Measurements from ENCODE around the gene PTPRD.

Gene PTPRD

DNA sequence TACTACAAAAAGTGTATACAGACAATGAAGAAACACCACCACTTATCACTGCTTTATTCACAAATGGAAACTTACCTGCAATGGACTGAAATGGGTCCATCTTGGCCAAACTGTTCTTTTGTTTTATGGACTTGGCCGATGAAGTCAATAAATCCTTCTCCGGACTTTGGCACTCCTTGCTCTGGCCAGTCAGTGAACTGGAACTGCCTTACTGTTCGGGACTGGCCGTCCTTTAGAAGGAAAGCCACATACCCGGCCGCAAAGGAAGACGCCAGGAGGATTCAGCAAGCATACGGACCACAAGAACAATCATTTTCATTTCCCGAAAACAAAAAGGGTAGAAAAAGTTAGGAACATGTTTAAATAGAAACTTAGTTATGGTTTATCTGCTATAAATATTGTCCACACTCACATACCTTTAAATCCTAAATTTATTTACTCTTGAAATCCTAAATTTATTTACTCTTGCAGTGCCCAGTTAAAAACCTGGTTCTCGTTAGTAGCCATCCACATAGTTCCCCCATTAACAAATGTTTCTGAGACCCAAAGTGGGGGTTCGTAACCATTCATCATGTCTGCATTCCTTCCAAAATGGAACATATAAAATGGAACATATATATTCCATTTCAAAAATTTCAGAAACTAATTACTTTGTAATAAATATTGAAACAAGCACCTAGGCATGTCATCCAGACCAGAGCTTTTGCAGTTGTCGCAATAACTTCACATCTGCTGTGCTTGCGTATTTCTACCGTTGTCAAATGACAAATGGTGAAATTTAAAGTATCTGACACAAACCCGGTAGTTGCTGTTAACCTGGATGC, 2281.1 kb downstream of the PTPRD start:
- Histone ChIP-seq H3K9me3 (ENCODE audit: control insufficient read depth in 2 of 2, low read length in 2 of 2) (no peaks in the 10 kb centered on the region), H3K27ac (ENCODE audit: low read length) (no peak overlapping the region), H3K36me3 (ENCODE audit: control insufficient read depth in 2 of 2, insufficient read depth in 2 of 2, low read length in 2 of 2) (no peaks in the 10 kb centered on the region), H3K4me1 (ENCODE audit: control insufficient read depth, insufficient read depth, low read length) (no peaks in the 10 kb centered on the region), H3K4me3 (ENCODE audit: low read length in 2 of 2) (no peak overlapping the region), H3K9ac (ENCODE audit: low read length in 2 of 2) (no peak overlapping the region), H3K27me3 (ENCODE audit: control insufficient read depth in 1 of 2, insufficient read depth in 2 of 2, low read length in 2 of 2) (no peaks in the 10 kb centered on the region)

GRCh38 chr9:8329561-8330283, 2283.1 kb downstream of the PTPRD start:
- Histone ChIP-seq H3K27ac (ENCODE audit: low read length) (no peak overlapping the region), H3K9me3 (ENCODE audit: control insufficient read depth in 2 of 2, low read length in 2 of 2) (no peaks in the 10 kb centered on the region), H3K4me1 (ENCODE audit: control insufficient read depth, insufficient read depth, low read length) (no peaks in the 10 kb centered on the region), H3K36me3 (ENCODE audit: control insufficient read depth in 2 of 2, insufficient read depth in 2 of 2, low read length in 2 of 2) (no peaks in the 10 kb centered on the region), H3K4me3 (ENCODE audit: low read length in 2 of 2) (no peak overlapping the region), H3K9ac (ENCODE audit: low read length in 2 of 2) (no peak overlapping the region), H3K27me3 (ENCODE audit: control insufficient read depth in 1 of 2, insufficient read depth in 2 of 2, low read length in 2 of 2) (no peaks in the 10 kb centered on the region)

DNA sequence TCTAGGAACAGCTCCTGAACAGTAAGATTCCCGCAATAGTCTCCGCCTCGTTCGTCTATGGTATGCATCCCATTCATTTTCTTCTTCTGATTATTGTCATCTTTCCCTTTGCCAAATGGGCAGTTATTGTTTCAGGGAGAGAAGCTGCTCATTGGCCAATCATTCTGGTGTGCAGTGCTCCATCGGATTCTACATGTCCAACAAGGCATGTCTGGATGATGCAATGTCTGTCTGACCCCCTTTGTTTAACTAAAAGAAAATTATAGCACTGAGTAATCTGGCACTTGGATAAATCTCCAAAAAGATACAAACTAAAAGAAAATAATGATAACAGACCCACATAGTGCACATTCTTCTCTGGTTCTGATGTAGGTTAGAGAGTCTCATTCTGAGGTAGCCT, 2297.6 kb downstream of the PTPRD start:
- Histone ChIP-seq H3K27me3 (ENCODE audit: control insufficient read depth in 1 of 2, insufficient read depth in 2 of 2, low read length in 2 of 2) (no peaks in the 10 kb centered on the region), H3K27ac (ENCODE audit: low read length) (no peak overlapping the region)

GRCh38 chr9:8309258-8309657, 2303.5 kb downstream of the PTPRD start:
- Histone ChIP-seq H3K9me3 (ENCODE audit: control insufficient read depth in 2 of 2, low read length in 2 of 2) (peaks cover 0 to 4% of the 10 kb centered on the region in 2 donors), H3K27ac (ENCODE audit: low read length) (no peak overlapping the region), H3K4me3 (ENCODE audit: low read length in 2 of 2) (no peak overlapping the region), H3K36me3 (ENCODE audit: control insufficient read depth in 2 of 2, insufficient read depth in 2 of 2, low read length in 2 of 2) (no peaks in the 10 kb centered on the region), H3K9ac (ENCODE audit: low read length in 2 of 2) (no peak overlapping the region), H3K27me3 (ENCODE audit: control insufficient read depth in 1 of 2, insufficient read depth in 2 of 2, low read length in 2 of 2) (no peaks in the 10 kb centered on the region), H3K4me1 (ENCODE audit: control insufficient read depth, insufficient read depth, low read length) (no peaks in the 10 kb centered on the region)

More for the DNA sequence above, 2297.6 kb downstream of the PTPRD start:
- no peaks in the 10 kb centered on the region for H3K9me3 ChIP-seq (ENCODE audit: control insufficient read depth in 2 of 2, low read length in 2 of 2)
- H3K36me3 ChIP-seq (ENCODE audit: control insufficient read depth in 2 of 2, insufficient read depth in 2 of 2, low read length in 2 of 2): no peaks in the 10 kb centered on the region
- no peak overlapping the region for H3K4me3 ChIP-seq (ENCODE audit: low read length in 2 of 2)
- H3K4me1 ChIP-seq (ENCODE audit: control insufficient read depth, insufficient read depth, low read length): no peaks in the 10 kb centered on the region
- H3K9ac ChIP-seq (ENCODE audit: low read length in 2 of 2): no peak overlapping the region

- no peaks in the 10 kb centered on the region for H3K36me3 ChIP-seq (ENCODE audit: control insufficient read depth in 2 of 2, insufficient read depth in 2 of 2, low read length in 2 of 2)
- no peaks in the 10 kb centered on the region for H3K4me1 ChIP-seq (ENCODE audit: control insufficient read depth, insufficient read depth, low read length)
- H3K27me3 ChIP-seq (ENCODE audit: control insufficient read depth in 1 of 2, insufficient read depth in 2 of 2, low read length in 2 of 2): no peaks in the 10 kb centered on the region
- peaks cover 0 to 4% of the 10 kb centered on the region in 2 donors for H3K9me3 ChIP-seq (ENCODE audit: control insufficient read depth in 2 of 2, low read length in 2 of 2)
- no peak overlapping the region for H3K9ac ChIP-seq (ENCODE audit: low read length in 2 of 2)
- no peak overlapping the region for H3K27ac ChIP-seq (ENCODE audit: low read length)
- H3K4me3 ChIP-seq (ENCODE audit: low read length in 2 of 2): no peak overlapping the region
Measured at GRCh38 chr9:8304720-8305119, 2308.1 kb downstream of the PTPRD start.

GRCh38 chr9:8301296-8301695, 2311.5 kb downstream of the PTPRD start:
- no peak overlapping the region for H3K9ac ChIP-seq (ENCODE audit: low read length in 2 of 2)

DNA sequence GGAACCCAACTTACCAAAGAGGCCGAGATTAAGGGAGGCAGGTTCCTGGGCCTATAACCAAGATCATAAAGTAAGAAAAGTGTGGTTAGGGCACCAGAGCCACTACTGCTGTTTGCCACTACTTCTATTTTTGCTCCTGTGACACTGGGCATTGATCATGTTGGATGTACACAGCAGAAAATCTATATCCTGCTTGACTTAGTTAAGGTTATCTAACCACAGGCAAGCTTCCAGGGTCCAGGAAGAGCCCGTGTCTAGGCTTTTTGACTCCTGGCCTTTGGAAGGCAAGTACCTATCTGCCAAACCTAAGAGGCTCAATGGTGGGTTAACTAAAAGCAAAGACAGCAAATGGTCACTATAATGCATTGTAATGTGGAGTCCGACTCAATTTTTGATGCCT, 2315.8 kb downstream of the PTPRD start:
- Histone ChIP-seq H3K36me3 (ENCODE audit: control insufficient read depth in 2 of 2, insufficient read depth in 2 of 2, low read length in 2 of 2) (no peaks in the 10 kb centered on the region), H3K9me3 (ENCODE audit: control insufficient read depth in 2 of 2, low read length in 2 of 2) (no peaks in the 10 kb centered on the region), H3K4me3 (ENCODE audit: low read length in 2 of 2) (no peak overlapping the region), H3K9ac (ENCODE audit: low read length in 2 of 2) (no peak overlapping the region), H3K4me1 (ENCODE audit: control insufficient read depth, insufficient read depth, low read length) (no peaks in the 10 kb centered on the region), H3K27ac (ENCODE audit: low read length) (no peak overlapping the region), H3K27me3 (ENCODE audit: control insufficient read depth in 1 of 2, insufficient read depth in 2 of 2, low read length in 2 of 2) (no peaks in the 10 kb centered on the region)

More at GRCh38 chr9:8301296-8301695, 2311.5 kb downstream of the PTPRD start:
- no peaks in the 10 kb centered on the region for H3K9me3 ChIP-seq (ENCODE audit: control insufficient read depth in 2 of 2, low read length in 2 of 2)
- H3K27ac ChIP-seq (ENCODE audit: low read length): no peak overlapping the region
- H3K36me3 ChIP-seq (ENCODE audit: control insufficient read depth in 2 of 2, insufficient read depth in 2 of 2, low read length in 2 of 2): no peaks in the 10 kb centered on the region
- H3K4me1 ChIP-seq (ENCODE audit: control insufficient read depth, insufficient read depth, low read length): no peaks in the 10 kb centered on the region
- no peak overlapping the region for H3K4me3 ChIP-seq (ENCODE audit: low read length in 2 of 2)
- no peaks in the 10 kb centered on the region for H3K27me3 ChIP-seq (ENCODE audit: control insufficient read depth in 1 of 2, insufficient read depth in 2 of 2, low read length in 2 of 2)

DNA sequence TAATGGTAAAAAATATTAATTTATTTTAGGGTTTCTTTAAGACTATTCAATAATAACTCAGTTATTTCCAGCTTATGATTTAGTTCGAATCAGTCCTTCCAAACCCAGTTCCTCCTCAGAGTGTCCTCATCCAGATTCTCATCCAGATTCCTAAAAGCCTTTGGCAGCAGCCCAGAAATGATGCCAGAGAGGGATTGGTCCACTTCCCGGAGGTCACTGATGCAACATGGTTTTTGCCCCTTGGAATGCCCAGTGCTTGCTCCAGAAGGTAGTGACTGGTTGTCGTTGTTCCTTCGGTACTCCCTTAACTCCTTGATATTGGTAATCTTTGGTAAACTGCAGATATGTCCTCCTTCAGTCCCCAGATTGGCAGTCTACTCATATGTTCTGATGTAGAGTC, 2320.1 kb downstream of the PTPRD start:
- Histone ChIP-seq H3K4me1 (ENCODE audit: control insufficient read depth, insufficient read depth, low read length) (no peaks in the 10 kb centered on the region), H3K27me3 (ENCODE audit: control insufficient read depth in 1 of 2, insufficient read depth in 2 of 2, low read length in 2 of 2) (no peaks in the 10 kb centered on the region), H3K27ac (ENCODE audit: low read length) (no peak overlapping the region), H3K36me3 (ENCODE audit: control insufficient read depth in 2 of 2, insufficient read depth in 2 of 2, low read length in 2 of 2) (no peaks in the 10 kb centered on the region), H3K9ac (ENCODE audit: low read length in 2 of 2) (no peak overlapping the region), H3K4me3 (ENCODE audit: low read length in 2 of 2) (no peak overlapping the region), H3K9me3 (ENCODE audit: control insufficient read depth in 2 of 2, low read length in 2 of 2) (no peaks in the 10 kb centered on the region)

GRCh38 chr9:8289681-8290080, 2323.1 kb downstream of the PTPRD start:
- H3K9ac ChIP-seq (ENCODE audit: low read length in 2 of 2): no peak overlapping the region
- H3K9me3 ChIP-seq (ENCODE audit: control insufficient read depth in 2 of 2, low read length in 2 of 2): no peaks in the 10 kb centered on the region
- no peaks in the 10 kb centered on the region for H3K27me3 ChIP-seq (ENCODE audit: control insufficient read depth in 1 of 2, insufficient read depth in 2 of 2, low read length in 2 of 2)
- no peak overlapping the region for H3K4me3 ChIP-seq (ENCODE audit: low read length in 2 of 2)
- no peaks in the 10 kb centered on the region for H3K36me3 ChIP-seq (ENCODE audit: control insufficient read depth in 2 of 2, insufficient read depth in 2 of 2, low read length in 2 of 2)
- H3K4me1 ChIP-seq (ENCODE audit: control insufficient read depth, insufficient read depth, low read length): no peaks in the 10 kb centered on the region
- no peak overlapping the region for H3K27ac ChIP-seq (ENCODE audit: low read length)

GRCh38 chr9:8287970-8288369, 2324.8 kb downstream of the PTPRD start:
- Histone ChIP-seq H3K27ac (ENCODE audit: low read length) (no peak overlapping the region), H3K4me1 (ENCODE audit: control insufficient read depth, insufficient read depth, low read length) (no peaks in the 10 kb centered on the region), H3K36me3 (ENCODE audit: control insufficient read depth in 2 of 2, insufficient read depth in 2 of 2, low read length in 2 of 2) (no peaks in the 10 kb centered on the region), H3K27me3 (ENCODE audit: control insufficient read depth in 1 of 2, insufficient read depth in 2 of 2, low read length in 2 of 2) (no peaks in the 10 kb centered on the region), H3K4me3 (ENCODE audit: low read length in 2 of 2) (no peak overlapping the region), H3K9me3 (ENCODE audit: control insufficient read depth in 2 of 2, low read length in 2 of 2) (no peaks in the 10 kb centered on the region), H3K9ac (ENCODE audit: low read length in 2 of 2) (no peak overlapping the region)

- no peak overlapping the region for H3K9ac ChIP-seq (ENCODE audit: low read length in 2 of 2)
- H3K4me1 ChIP-seq (ENCODE audit: control insufficient read depth, insufficient read depth, low read length): no peaks in the 10 kb centered on the region
- no peaks in the 10 kb centered on the region for H3K27me3 ChIP-seq (ENCODE audit: control insufficient read depth in 1 of 2, insufficient read depth in 2 of 2, low read length in 2 of 2)
- no peaks in the 10 kb centered on the region for H3K9me3 ChIP-seq (ENCODE audit: control insufficient read depth in 2 of 2, low read length in 2 of 2)
- no peak overlapping the region for H3K27ac ChIP-seq (ENCODE audit: low read length)
- no peaks in the 10 kb centered on the region for H3K36me3 ChIP-seq (ENCODE audit: control insufficient read depth in 2 of 2, insufficient read depth in 2 of 2, low read length in 2 of 2)
- no peak overlapping the region for H3K4me3 ChIP-seq (ENCODE audit: low read length in 2 of 2)
Measured at GRCh38 chr9:8287501-8287900, 2325.3 kb downstream of the PTPRD start.
